Colonic mucosa (tissue), 4 donors: ENCODE results near the gene SWAP70. TPM values are rescaled to one million over a fixed set of nuclear protein-coding genes. Genes with fewer than 3 reads are reported as not detected.

Experiments
- DNase-seq: peaks from one replicate; pipeline ENCODE4 v3.0.0-alpha.2; 2020
- H3K27ac ChIP-seq: fragments of 200-600 bp; one replicate; pipeline ENCODE4 v1.8.0; 2021
- H3K27me3 ChIP-seq: fragments of 200-600 bp; one replicate; pipeline ENCODE4 v1.8.0; 2021
- H3K36me3 ChIP-seq: fragments of 200-600 bp; one replicate; pipeline ENCODE4 v1.8.0; 2021
- H3K4me1 ChIP-seq: fragments of 200-600 bp; one replicate; pipeline ENCODE4 v1.8.0; 2021; ENCODE audit warnings: mild to moderate bottlenecking
- H3K4me3 ChIP-seq: fragments of 200-600 bp; one replicate; pipeline ENCODE4 v1.8.0; 2021
- H3K9ac ChIP-seq, 2 donors: one replicate each; pipeline ENCODE4 v1.7.0; 2013; ENCODE audit warnings: control low read depth in 2 of 2, low read depth in 2 of 2, low read length in 2 of 2
- H3K9me3 ChIP-seq: fragments of 200-600 bp; one replicate; pipeline ENCODE4 v1.8.0; 2021
- intact Hi-C: fragments of 100-400 bp; cut with DNase I; formaldehyde crosslinking; loops from one replicate; pipeline ENCODE4 v1.14.1; 2022
- total RNA-seq, 2 donors: library from RNA; stranded (reverse); fragmentation: NEBNext Ultra II Directional in 1 of 2; extraction: Animal tissue kit (Norgen Biotek cat#: 25700) in 1 of 2; gene quantifications; one replicate each; pipeline ENCODE4 v1.2.1, GENCODE V29; 2021
- TF ChIP-seq, protein P1 (sequence below): fragments of 200-600 bp; IDR thresholded peaks from one replicate; pipeline ENCODE4 v1.8.0; 2022; ENCODE audit warnings: antibody characterized with exemption, mild to moderate bottlenecking
- donor health status: healthy.
- donor health status: DM: no; HTN: no; CAD: no.
- donor health status: DM: no; HTN: no; CAD: no.

Gene SWAP70
- total RNA-seq = 10 to 100 TPM; 13.1 to 21.2 TPM

- Histone ChIP-seq H3K4me1 (no peaks in the 10 kb centered on the region), H3K4me3 (peak within 1 kb of the TSS; percentile 96), H3K36me3 (no peaks in the 10 kb centered on the region), H3K27me3 (no peaks in the 10 kb centered on the region), H3K27ac (peak within 1 kb of the TSS; percentile 86), H3K9ac (peak within 1 kb of the TSS; percentile 90 to 94), H3K9me3 (no peaks in the 10 kb centered on the region)
- intact Hi-C loops = no loop called here
- peak; percentile 93 for DNase-seq
- TF ChIP-seq, protein P1, sequence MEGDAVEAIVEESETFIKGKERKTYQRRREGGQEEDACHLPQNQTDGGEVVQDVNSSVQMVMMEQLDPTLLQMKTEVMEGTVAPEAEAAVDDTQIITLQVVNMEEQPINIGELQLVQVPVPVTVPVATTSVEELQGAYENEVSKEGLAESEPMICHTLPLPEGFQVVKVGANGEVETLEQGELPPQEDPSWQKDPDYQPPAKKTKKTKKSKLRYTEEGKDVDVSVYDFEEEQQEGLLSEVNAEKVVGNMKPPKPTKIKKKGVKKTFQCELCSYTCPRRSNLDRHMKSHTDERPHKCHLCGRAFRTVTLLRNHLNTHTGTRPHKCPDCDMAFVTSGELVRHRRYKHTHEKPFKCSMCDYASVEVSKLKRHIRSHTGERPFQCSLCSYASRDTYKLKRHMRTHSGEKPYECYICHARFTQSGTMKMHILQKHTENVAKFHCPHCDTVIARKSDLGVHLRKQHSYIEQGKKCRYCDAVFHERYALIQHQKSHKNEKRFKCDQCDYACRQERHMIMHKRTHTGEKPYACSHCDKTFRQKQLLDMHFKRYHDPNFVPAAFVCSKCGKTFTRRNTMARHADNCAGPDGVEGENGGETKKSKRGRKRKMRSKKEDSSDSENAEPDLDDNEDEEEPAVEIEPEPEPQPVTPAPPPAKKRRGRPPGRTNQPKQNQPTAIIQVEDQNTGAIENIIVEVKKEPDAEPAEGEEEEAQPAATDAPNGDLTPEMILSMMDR = peak; percentile 33
Measured at GRCh38 chr11:9663699-9664275, at the start of gene SWAP70. SWAP70 (plus strand) TSS chr11:9664077; CDS start chr11:9664180, 103 bp downstream.

DNA sequence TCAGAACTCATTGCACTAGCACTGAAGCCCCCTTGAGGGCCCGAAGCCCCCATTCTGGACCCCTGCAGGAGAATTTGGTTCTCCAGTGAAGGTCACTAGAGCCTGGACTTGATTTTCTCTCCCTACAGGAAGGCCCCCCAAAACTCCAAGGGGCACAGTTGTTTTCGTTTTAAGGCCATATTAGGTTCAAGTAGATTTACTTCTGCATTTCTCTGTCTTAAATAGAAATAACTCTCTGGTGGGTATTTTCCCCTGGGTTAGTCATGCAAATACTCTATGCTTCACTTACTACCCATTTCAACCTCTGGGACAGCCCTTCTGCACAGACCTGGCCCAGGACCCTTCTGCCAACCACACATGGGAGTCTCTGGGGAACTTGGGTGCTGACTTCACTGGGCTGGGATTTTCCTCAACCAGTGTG is 48.8 kb upstream of the SWAP70 start:
- H3K9ac ChIP-seq = peak overlapping the region in 1 of 2 donors; percentile 71
- TF ChIP-seq, protein P1 = no peak
- no peaks in the 10 kb centered on the region for H3K9me3 ChIP-seq
- no peaks in the 10 kb centered on the region for H3K36me3 ChIP-seq
- no peaks in the 10 kb centered on the region for H3K27me3 ChIP-seq
- no peak for DNase-seq
- H3K4me1 ChIP-seq = peaks cover 4% of the 10 kb centered on the region
- no peak overlapping the region for H3K4me3 ChIP-seq
- intact Hi-C loops = no loop called here
- peak overlapping the region; percentile 87 for H3K27ac ChIP-seq

DNA sequence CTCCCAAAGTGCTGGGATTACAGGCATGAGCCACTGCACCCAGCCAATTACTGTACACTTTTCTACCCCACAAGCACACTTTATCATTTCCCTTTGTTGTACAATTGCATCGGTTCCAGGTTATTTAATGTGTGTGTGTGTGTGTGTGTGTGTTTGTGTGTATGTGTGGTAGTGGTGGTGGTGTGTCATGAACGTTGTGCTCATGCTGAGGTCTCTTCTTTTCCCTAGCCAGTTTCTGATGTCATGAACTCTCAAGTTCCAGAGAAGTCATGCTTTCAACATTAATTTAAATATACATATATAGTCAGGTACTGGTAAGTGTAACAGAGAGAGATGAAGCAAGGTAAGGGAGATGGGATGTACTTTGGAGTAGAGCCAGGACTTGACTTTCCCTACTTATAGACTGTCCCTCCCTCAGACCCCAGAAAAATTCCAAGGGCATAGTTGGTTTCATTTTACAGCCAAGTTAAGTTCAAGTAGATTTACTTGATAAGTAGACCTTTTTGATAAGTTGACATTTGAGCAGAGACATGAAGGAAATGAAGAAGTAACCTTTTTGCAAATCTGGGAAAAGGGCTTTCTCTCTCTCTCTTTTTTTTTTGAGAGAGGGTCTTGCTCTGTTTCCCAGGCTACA is 47.7 kb upstream of the SWAP70 start:
- H3K27ac ChIP-seq = no peak overlapping the region
- H3K9me3 ChIP-seq = no peaks in the 10 kb centered on the region
- H3K4me3 ChIP-seq = no peak overlapping the region
- H3K36me3 ChIP-seq = no peaks in the 10 kb centered on the region
- DNase-seq = no peak
- no peak overlapping the region for H3K9ac ChIP-seq
- no peaks in the 10 kb centered on the region for H3K27me3 ChIP-seq
- TF ChIP-seq, protein P1 = no peak
- H3K4me1 ChIP-seq = peaks cover 4% of the 10 kb centered on the region
- intact Hi-C loops = loop anchor here (2.0 kb wide), 1 partner anchor 129 kb away; no protein-coding TSS in a partner anchor

DNA sequence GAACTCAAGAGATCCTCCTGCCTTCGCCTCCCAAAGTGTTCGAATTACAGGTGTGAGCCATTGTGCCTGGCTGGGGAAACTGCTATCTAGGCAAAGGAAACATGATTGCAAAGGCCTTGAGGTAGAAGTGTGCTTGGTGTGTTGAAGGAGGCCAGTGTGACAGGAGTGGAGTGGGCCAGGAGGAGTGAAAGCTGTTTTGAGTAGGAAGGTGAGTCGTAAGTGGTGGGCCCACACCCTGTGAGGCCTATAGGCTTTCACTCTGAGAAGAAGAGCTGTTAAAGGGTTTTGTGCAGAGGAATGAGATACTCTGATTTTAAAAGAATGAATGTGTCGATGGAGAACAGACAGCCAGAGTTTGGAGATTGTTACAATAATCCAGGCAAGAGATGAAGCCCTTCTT is 47.0 kb upstream of the SWAP70 start:
- no peaks in the 10 kb centered on the region for H3K36me3 ChIP-seq
- H3K9me3 ChIP-seq = no peaks in the 10 kb centered on the region
- no peak for DNase-seq
- no peak overlapping the region for H3K27ac ChIP-seq
- peaks cover 4% of the 10 kb centered on the region for H3K4me1 ChIP-seq
- TF ChIP-seq, protein P1 = no peak
- no peak overlapping the region for H3K4me3 ChIP-seq
- intact Hi-C loops = loop anchor here (2.0 kb wide), 1 partner anchor 128 kb away; no protein-coding TSS in a partner anchor
- H3K27me3 ChIP-seq = no peaks in the 10 kb centered on the region
- H3K9ac ChIP-seq = no peak overlapping the region

GRCh38 chr11:9617940-9618339 is 45.9 kb upstream of the SWAP70 start:
- TF ChIP-seq, protein P1 = no peak
- Histone ChIP-seq H3K36me3 (no peaks in the 10 kb centered on the region), H3K27me3 (no peaks in the 10 kb centered on the region), H3K9me3 (no peaks in the 10 kb centered on the region), H3K4me3 (no peak overlapping the region), H3K27ac (no peak overlapping the region), H3K4me1 (peaks cover 4% of the 10 kb centered on the region), H3K9ac (no peak overlapping the region)
- no peak for DNase-seq
- intact Hi-C loops = loop anchor here (2.0 kb wide), 1 partner anchor 127 kb away; no protein-coding TSS in a partner anchor
